Upper lobe of left lung (tissue), 4 donors: ENCODE results near the gene BLCAP.

Experiments
- CTCF ChIP-seq, 6 experiments: fragments of 450-650 bp in 4 of 6; fragments of 200-600 bp in 2 of 6; sonication (generic) in 2 of 6; IDR thresholded peaks; one replicate each; pipeline ENCODE4 v1.5.1; 2016 to 2019; ENCODE audit warnings: antibody characterized with exemption in 6 of 6
- EP300 ChIP-seq, 4 donors: sonication (generic); formaldehyde crosslinking; IDR thresholded peaks; one replicate each; pipeline ENCODE4 v1.5.1; 2017; ENCODE audit warnings: antibody characterized with exemption in 4 of 4, control low read depth in 2 of 4
- POLR2A ChIP-seq, 4 donors: fragments of 450-650 bp; IDR thresholded peaks; one replicate each; pipeline ENCODE4 v1.5.1; 2016 to 2017; ENCODE audit warnings: antibody characterized with exemption in 4 of 4, mild to moderate bottlenecking in 2 of 4
- POLR2AphosphoS5 ChIP-seq, 2 donors: sonication (generic); formaldehyde crosslinking; IDR thresholded peaks; one replicate each; pipeline ENCODE4 v1.5.1; 2017; ENCODE audit warnings: antibody characterized with exemption in 2 of 2

GRCh38 chr20:37564016-37564387 is 36.3 kb upstream of the BLCAP start:
- TF ChIP-seq CTCF (IDR thresholded peaks at IDR 0.05), result no peak
- TF ChIP-seq POLR2A (IDR thresholded peaks at IDR 0.05), result no peak
- no peak for TF ChIP-seq EP300 (IDR thresholded peaks at IDR 0.05)
- TF ChIP-seq POLR2AphosphoS5 (IDR thresholded peaks at IDR 0.05), result no peak
